Left ventricle myocardium inferior (tissue), 1 donor: ENCODE measurements around the gene EXOSC1. TPM values are rescaled to one million over a fixed set of nuclear protein-coding genes. Genes with fewer than 3 reads are reported as not detected.
A peak's percentile ranks its signal among the peaks of the same experiment; 100 is the strongest.
"Not testable (repeated sequence)": the region's sequence is repeated elsewhere in the genome, so short reads cannot be mapped to it uniquely, and the experiment has no call there.

Source experiments
- DNase-seq: peaks from one replicate; pipeline ENCODE4 v3.0.0-alpha.2; 2020
- H3K27ac ChIP-seq: fragments of 200-600 bp; replicated peaks from 2 replicates; pipeline ENCODE4 v1.8.0; 2021
- H3K27me3 ChIP-seq: fragments of 200-600 bp; 2 replicates; pipeline ENCODE4 v1.8.0; 2021; ENCODE audit warnings: low read depth
- H3K36me3 ChIP-seq: fragments of 200-600 bp; 2 replicates; pipeline ENCODE4 v1.8.0; 2021
- H3K4me1 ChIP-seq: fragments of 200-600 bp; 2 replicates; pipeline ENCODE4 v1.8.0; 2021
- H3K4me3 ChIP-seq: fragments of 200-600 bp; 2 replicates; pipeline ENCODE4 v1.8.0; 2021; ENCODE audit warnings: mild to moderate bottlenecking, moderate library complexity
- H3K9me3 ChIP-seq: fragments of 200-600 bp; replicated peaks from 2 replicates; pipeline ENCODE4 v1.8.0; 2021
- intact Hi-C: fragments of 100-400 bp; cut with micrococcal nuclease; formaldehyde crosslinking; loops from one replicate; pipeline ENCODE4 v1.11.0; 2022
- total RNA-seq: library from RNA; stranded (reverse); fragmentation: NEBNext Ultra II Directional; extraction: Animal tissue kit (Norgen Biotek cat#: 25700); gene quantifications from one replicate; pipeline ENCODE4 v1.2.1, GENCODE V29; 2021
- TF ChIP-seq, protein P1 (sequence below): fragments of 200-600 bp; IDR thresholded peaks from 2 replicates; pipeline ENCODE4 v1.8.0; 2021; ENCODE audit warnings: antibody characterized with exemption, mild to moderate bottlenecking, borderline replicate concordance
- donor health status: DM: no; HTN: yes; CAD: no; lungs with severe emphysema.

Gene EXOSC1
- total RNA-seq, 1 donor from 2014 or later: 14.9 TPM

DNA sequence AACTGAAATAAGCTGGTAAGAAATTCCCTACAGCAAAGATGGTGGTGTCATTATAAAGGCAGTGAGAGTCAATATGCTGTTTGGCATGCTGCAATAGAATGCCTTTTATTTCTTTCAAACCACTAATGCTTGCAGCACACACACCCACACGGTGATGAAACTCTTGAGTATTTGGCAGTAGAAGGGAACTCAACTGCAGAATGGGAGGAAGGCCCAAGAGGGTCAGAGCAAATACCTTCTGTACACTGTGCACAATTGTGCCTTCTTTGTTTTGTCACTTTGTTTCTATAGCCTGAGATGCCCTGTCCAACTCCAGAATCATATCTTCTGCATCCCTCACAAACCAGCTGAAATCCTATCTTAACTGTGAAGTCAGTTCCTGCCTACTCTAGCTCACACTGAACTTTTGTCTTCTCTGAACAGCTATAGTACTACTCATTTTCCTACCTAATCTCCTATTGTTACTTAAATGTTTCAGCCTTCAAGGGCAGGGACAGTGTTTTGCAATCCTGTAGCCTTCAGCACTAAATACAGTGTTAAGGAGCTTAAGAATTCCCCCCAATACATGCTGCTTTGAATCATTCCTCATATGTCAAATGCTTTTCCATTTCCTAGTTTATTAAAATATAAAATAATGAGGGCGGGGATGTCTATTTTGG, 30.3 kb upstream of the EXOSC1 start:
- H3K4me3 ChIP-seq: no peak overlapping the region
- H3K27ac ChIP-seq: peak overlapping the region; percentile 50
- intact Hi-C loops: no loop called here
- H3K27me3 ChIP-seq: no peaks in the 10 kb centered on the region
- TF ChIP-seq, protein P1, sequence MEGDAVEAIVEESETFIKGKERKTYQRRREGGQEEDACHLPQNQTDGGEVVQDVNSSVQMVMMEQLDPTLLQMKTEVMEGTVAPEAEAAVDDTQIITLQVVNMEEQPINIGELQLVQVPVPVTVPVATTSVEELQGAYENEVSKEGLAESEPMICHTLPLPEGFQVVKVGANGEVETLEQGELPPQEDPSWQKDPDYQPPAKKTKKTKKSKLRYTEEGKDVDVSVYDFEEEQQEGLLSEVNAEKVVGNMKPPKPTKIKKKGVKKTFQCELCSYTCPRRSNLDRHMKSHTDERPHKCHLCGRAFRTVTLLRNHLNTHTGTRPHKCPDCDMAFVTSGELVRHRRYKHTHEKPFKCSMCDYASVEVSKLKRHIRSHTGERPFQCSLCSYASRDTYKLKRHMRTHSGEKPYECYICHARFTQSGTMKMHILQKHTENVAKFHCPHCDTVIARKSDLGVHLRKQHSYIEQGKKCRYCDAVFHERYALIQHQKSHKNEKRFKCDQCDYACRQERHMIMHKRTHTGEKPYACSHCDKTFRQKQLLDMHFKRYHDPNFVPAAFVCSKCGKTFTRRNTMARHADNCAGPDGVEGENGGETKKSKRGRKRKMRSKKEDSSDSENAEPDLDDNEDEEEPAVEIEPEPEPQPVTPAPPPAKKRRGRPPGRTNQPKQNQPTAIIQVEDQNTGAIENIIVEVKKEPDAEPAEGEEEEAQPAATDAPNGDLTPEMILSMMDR: no peak
- no peak for DNase-seq
- peaks cover 98% of the 10 kb centered on the region for H3K36me3 ChIP-seq
- H3K4me1 ChIP-seq: peaks cover 23% of the 10 kb centered on the region
- H3K9me3 ChIP-seq: no peaks in the 10 kb centered on the region

DNA sequence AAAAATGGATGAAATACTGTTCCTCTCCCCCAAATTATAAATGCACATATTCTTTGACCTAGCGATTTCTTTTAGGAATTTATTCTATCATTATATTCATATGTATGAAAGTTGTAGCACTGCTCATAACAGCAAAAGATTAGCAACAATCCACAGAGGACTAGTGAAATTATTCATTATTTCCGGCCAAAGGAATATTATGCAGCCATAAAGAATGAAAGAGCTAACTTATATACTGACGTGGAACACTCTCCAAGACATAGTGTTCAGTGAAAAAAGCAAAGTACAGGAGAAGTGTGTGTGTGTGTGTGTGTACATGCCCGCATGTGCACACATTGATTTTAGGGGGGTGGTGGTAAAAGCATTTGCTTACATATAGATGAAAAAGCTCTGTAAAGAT, 29.1 kb upstream of the EXOSC1 start:
- H3K27ac ChIP-seq: no peak overlapping the region
- DNase-seq: no peak
- no peaks in the 10 kb centered on the region for H3K9me3 ChIP-seq
- H3K36me3 ChIP-seq: peaks cover 98% of the 10 kb centered on the region
- intact Hi-C loops: no loop called here
- no peak overlapping the region for H3K4me3 ChIP-seq
- H3K4me1 ChIP-seq: peaks cover 18% of the 10 kb centered on the region
- TF ChIP-seq, protein P1: no peak
- H3K27me3 ChIP-seq: no peaks in the 10 kb centered on the region

DNA sequence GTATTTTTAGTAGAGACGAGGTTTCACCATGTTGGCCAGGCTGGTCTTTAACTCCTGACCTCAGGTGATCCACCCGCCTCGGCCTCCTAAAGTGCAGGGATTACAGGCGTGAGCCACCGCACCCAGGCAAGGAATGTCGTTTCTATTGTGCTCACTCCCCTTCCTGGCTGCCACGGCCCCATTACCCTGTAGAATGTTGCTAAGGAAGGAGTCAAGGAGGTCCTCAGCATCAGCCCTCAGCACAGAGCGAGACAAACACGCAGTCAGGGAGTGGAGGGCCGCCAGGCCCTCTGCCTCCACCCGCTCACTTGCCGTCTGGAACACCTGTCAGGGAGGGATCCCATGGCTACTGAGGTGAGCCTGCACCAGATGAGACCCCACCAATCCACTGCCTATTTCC, 23.0 kb upstream of the EXOSC1 start:
- peaks cover 32% of the 10 kb centered on the region for H3K4me1 ChIP-seq
- H3K36me3 ChIP-seq: peaks cover 93% of the 10 kb centered on the region
- not testable (repeated sequence) for DNase-seq, H3K9me3 ChIP-seq, H3K27me3 ChIP-seq, H3K4me3 ChIP-seq
- H3K27ac ChIP-seq: peak overlapping the region; percentile 51
- intact Hi-C loops: loop anchor here (5.0 kb wide), 1 partner anchor 84 kb away; no protein-coding TSS in a partner anchor

DNA sequence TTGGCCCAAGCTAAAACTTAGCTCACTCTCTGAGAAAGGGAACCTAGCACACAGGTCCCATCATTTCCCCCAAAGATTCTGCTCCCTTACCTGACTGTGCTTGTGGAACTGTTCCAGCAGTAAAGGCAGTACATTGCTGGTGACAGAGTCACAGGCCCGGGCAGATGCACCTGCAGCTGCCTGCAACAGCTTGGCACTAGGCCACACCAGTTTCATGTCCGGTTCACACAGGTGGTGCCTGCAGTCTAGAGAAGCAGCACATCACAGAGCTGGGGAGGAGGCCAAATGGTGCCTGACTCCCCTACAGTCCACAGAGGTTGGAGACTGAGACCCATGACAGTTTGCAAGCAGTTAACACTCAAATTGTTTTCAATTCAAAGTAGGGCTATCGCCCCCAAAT, 22.4 kb upstream of the EXOSC1 start:
- no peak for DNase-seq
- Histone ChIP-seq H3K9me3 (no peaks in the 10 kb centered on the region), H3K36me3 (peaks cover 93% of the 10 kb centered on the region), H3K27ac (peak overlapping the region; percentile 51), H3K27me3 (no peaks in the 10 kb centered on the region), H3K4me3 (no peak overlapping the region), H3K4me1 (peaks cover 38% of the 10 kb centered on the region)
- intact Hi-C loops: loop anchor here (5.0 kb wide), 1 partner anchor 84 kb away; no protein-coding TSS in a partner anchor
- TF ChIP-seq, protein P1: no peak

DNA sequence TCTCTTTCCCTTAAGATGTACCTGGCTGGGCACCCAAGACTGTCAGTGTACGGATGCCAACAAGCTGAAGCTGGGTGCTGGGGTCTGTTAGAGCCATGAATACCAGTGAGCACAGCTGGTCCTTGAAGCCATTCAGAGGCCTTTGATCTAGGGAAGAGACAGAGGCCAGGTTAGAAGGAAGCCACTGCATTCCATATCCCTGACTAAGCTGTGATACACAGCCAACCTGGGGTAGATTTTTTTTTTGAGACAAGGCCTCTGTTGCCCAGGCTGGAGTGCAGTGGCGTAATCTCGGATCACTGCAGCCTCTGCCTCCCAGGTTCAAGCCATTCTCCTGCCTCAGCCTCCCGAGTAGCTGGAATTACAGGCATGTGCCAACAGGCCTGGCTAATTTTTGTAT, 20.9 kb upstream of the EXOSC1 start:
- Histone ChIP-seq H3K4me1 (peaks cover 38% of the 10 kb centered on the region), H3K4me3 (no peak overlapping the region), H3K9me3 (no peaks in the 10 kb centered on the region), H3K27me3 (no peaks in the 10 kb centered on the region), H3K27ac (peak overlapping the region; percentile 27), H3K36me3 (peaks cover 93% of the 10 kb centered on the region)
- TF ChIP-seq, protein P1: no peak
- no peak for DNase-seq
- intact Hi-C loops: loop anchor here (5.0 kb wide), 1 partner anchor 86 kb away; no protein-coding TSS in a partner anchor

DNA sequence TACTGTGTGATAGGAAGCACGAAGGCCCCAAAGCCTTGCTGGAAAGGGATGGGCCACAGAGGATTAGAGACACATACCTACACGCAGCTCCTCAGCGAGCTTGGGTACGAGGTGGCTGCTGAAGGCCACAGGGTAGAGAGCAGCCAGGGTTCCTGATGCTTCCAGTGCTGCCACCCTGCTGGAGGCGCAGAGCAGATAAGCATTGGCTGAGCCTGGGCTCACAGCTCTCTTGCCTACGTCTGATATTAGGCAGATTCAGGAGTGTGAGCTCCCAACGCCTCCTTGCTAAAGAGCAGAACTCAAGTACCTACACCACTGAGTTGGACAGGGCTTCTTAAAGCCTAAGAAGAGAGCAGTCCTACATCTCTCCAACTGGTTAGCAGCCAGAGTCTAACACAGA, 20.2 kb upstream of the EXOSC1 start:
- H3K27me3 ChIP-seq: no peaks in the 10 kb centered on the region
- TF ChIP-seq, protein P1: no peak
- no peaks in the 10 kb centered on the region for H3K9me3 ChIP-seq
- DNase-seq: no peak
- peak overlapping the region; percentile 27 for H3K27ac ChIP-seq
- no peak overlapping the region for H3K4me3 ChIP-seq
- intact Hi-C loops: loop anchor here (5.0 kb wide), 1 partner anchor 86 kb away; no protein-coding TSS in a partner anchor
- peaks cover 38% of the 10 kb centered on the region for H3K4me1 ChIP-seq
- peaks cover 94% of the 10 kb centered on the region for H3K36me3 ChIP-seq
